Uterus (tissue), 2 donors: ENCODE results near the gene GAREM1.

Source experiments
- CTCF ChIP-seq, 4 experiments: fragments of 200-600 bp in 2 of 4; fragments of 450-650 bp in 2 of 4; sonication (generic) in 2 of 4; IDR thresholded peaks; one replicate each; pipeline ENCODE4 v1.5.1; 2016 to 2019; ENCODE audit warnings: antibody characterized with exemption in 4 of 4, mild to moderate bottlenecking in 2 of 4, moderate library complexity in 1 of 4
- POLR2A ChIP-seq, 2 donors: fragments of 450-650 bp; IDR thresholded peaks; one replicate each; pipeline ENCODE4 v1.6.1; 2016; ENCODE audit warnings: antibody characterized with exemption in 2 of 2, mild to moderate bottlenecking in 1 of 2, moderate library complexity in 1 of 2

GRCh38 chr18:32379891-32380290 lies 90.8 kb downstream of the GAREM1 start:
- TF ChIP-seq CTCF (IDR thresholded peaks at IDR 0.05), result no peak
- TF ChIP-seq POLR2A (IDR thresholded peaks at IDR 0.05), result no peak
